Stimulated activated effector memory CD8-positive, alpha-beta T cell treated with anti-CD3 and anti-CD28 coated beads, Interleukin-12 subunit alpha, Interleukin-12 subunit beta, amount 100 ng/mL, for 72 hours (primary cell): ENCODE data around the gene TNRC6A.
"Not testable (repeated sequence)": the region's sequence is repeated elsewhere in the genome, so short reads cannot be mapped to it uniquely, and the experiment has no call there.

Experiments used
- ATAC-seq: fragments of 150-1000 bp; cut with Tn5 transposase; 2 replicates; pipeline ENCODE4 v1.10.0; 2021
- DNase-seq, 2 donors: peaks; one replicate each; pipeline ENCODE4 v3.0.0; 2021 to 2022; ENCODE audit warnings: low spot score in 2 of 2
- H3K27ac Mint-ChIP-seq: one replicate; pipeline ENCODE4 v1.8.0; 2022; ENCODE audit warnings: mild to moderate bottlenecking, mixed read lengths
- H3K36me3 Mint-ChIP-seq: one replicate; pipeline ENCODE4 v1.8.0; 2022; ENCODE audit warnings: mild to moderate bottlenecking, mixed read lengths
- H3K4me1 Mint-ChIP-seq: one replicate; pipeline ENCODE4 v1.8.0; 2022; ENCODE audit warnings: mixed read lengths
- H3K4me3 Mint-ChIP-seq: one replicate; pipeline ENCODE4 v1.8.0; 2022; ENCODE audit warnings: mild to moderate bottlenecking, mixed read lengths
- H3K9me3 Mint-ChIP-seq: one replicate; pipeline ENCODE4 v1.8.0; 2022; ENCODE audit warnings: mixed read lengths

The TNRC6A gene

DNA sequence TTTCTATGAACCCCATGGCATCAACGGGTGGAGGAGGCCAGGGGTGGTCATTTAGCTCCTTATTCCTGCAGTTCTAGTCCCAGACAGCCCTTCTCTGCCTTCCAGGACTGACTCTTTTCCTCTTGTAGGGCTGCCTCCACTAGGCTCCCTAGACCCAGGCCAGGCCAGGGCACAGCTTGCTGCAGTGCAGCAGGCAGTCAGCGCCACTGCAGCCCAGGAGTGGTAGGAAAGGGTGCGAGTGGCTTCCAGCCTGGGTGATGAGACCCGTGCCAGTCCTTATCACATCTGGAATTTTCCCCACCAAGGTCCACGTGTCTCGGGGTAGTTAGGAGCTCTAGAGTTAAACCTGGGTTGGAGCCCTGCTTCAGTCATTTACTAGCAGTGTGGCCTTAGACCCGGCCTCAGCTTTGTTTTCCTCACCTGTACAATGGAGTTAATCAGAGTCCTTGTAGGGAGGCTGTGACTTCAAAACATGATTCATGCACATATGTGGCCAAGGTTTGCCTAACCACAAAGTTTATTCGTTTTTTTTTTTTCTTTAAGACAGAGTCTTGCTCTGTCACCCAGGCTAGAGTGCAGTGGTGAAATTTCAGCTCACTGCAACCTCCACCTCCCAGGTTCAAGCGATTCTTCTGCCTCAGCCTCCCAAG lies 121.0 kb downstream of the TNRC6A start:
- no peak overlapping the region for H3K27ac Mint-ChIP-seq
- peaks cover 8% of the 10 kb centered on the region for H3K36me3 Mint-ChIP-seq
- ATAC-seq: peak; percentile 76

DNA sequence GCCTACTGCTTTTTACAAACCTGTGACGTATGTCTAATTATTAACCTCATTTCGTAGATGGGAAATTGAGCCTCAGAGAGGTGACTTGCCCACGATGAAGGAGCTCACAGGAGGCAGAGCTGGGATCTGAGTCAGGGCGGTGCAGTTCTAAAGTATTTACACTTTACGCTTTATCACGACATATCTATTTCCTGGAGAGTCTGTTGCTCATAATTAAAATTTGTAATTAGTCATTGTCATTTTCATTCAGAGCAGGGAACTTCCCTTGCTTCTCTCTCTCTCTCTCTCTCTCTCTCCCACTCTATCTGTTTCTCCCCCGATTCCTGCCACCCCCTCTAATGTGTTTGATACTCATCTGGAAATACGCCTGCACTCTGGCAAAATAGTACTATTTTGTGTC lies 122.2 kb downstream of the TNRC6A start:
- ATAC-seq (peak; percentile 92), DNase-seq (no peak)
- H3K4me3 Mint-ChIP-seq: peak overlapping the region; percentile 30
- H3K36me3 Mint-ChIP-seq: peaks cover 8% of the 10 kb centered on the region
- H3K27ac Mint-ChIP-seq: peak overlapping the region; percentile 23
- H3K9me3 Mint-ChIP-seq: no peaks in the 10 kb centered on the region
- H3K4me1 Mint-ChIP-seq: peaks cover 17% of the 10 kb centered on the region

More for the DNA sequence above, 121.0 kb downstream of the TNRC6A start:
- H3K4me1 Mint-ChIP-seq: peaks cover 17% of the 10 kb centered on the region
- no peak overlapping the region for H3K4me3 Mint-ChIP-seq
- DNase-seq: peak in 1 of 2 donors; percentile 59
- H3K9me3 Mint-ChIP-seq: no peaks in the 10 kb centered on the region

DNA sequence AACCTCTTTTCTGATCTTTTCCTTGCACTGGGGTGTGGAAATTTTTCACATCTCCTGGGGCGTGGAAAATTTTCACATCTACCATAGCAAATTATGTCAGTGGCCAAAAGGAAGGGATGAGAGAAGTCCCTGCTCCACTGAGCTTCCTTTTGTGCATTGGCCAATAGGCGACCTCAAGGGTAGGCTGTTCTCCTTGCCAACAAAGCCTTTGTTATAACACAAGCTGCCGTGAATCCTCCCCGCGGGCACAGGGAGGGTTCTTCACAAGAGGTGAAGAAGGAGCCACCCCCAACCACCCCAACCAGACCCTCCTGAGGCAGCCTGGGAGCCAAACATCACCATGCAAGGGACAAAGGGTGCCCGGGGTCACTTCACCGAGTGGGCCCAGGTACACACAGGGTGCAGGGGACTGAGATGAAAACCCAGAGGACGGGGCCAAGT lies 122.8 kb downstream of the TNRC6A start:
- Mint-ChIP-seq H3K4me3 (peak overlapping the region; percentile 30), H3K4me1 (peaks cover 17% of the 10 kb centered on the region), H3K36me3 (peaks cover 8% of the 10 kb centered on the region), H3K27ac (peak overlapping the region; percentile 23), H3K9me3 (no peaks in the 10 kb centered on the region)
- ATAC-seq: no peak
- DNase-seq: no peak

DNA sequence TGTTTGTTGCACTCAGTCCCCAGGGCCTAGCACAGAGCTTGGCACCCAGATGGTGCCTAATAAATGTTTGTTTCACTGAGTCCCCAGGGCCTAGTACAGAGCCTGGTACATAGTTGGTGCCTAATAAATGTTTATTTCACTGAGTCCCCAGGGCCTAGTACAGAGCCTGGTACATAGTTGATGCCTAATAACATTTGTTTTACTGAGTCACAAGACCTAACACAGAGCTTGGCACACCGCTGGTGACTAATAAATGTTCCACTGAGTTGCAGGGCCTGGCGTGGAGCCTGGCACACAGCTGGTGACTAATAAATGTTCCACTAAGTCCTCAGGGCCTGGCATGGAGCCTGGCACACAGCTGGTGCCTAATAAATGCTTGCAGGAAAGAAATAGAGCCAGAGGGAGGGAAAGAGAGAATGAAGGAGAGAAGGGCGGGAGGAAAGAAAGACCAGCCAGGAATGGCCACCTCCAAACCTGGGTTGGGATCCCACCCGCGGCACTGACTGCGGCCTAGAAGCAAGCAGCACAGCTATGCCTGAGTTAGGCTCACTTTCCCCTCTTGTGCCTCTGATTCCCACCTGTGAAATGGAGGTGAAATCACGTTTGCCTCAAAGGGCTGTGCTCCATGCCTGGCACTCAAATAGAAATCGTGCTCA lies 123.8 kb downstream of the TNRC6A start:
- DNase-seq (no peak), ATAC-seq (no peak)
- Mint-ChIP-seq H3K27ac (no peak overlapping the region), H3K4me3 (no peak overlapping the region), H3K4me1 (peaks cover 17% of the 10 kb centered on the region), H3K36me3 (peaks cover 8% of the 10 kb centered on the region), H3K9me3 (no peaks in the 10 kb centered on the region)

DNA sequence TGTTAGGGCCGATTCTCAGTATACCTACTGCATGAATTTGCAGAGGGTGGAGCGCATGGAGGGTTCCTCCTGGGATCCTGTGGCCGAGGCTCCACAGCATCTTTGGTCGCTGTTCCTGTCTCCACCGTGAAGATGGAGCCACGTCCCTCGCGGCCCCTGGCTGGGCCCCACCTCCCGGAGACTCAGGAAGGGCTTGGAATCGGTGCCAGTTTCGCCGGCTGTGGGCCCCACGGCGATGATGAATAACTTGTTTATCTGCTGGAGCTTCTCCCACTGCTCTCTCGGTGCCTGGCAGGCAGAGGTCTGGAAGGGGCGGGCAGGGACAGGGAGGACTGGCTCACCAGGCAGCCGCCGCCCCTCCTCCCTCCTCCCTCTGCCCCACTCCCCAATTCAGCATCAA lies 124.4 kb downstream of the TNRC6A start:
- ATAC-seq (no peak), DNase-seq (no peak)
- Mint-ChIP-seq H3K4me1 (peaks cover 21% of the 10 kb centered on the region), H3K36me3 (peaks cover 8% of the 10 kb centered on the region), H3K27ac (no peak overlapping the region), H3K9me3 (no peaks in the 10 kb centered on the region), H3K4me3 (no peak overlapping the region)

DNA sequence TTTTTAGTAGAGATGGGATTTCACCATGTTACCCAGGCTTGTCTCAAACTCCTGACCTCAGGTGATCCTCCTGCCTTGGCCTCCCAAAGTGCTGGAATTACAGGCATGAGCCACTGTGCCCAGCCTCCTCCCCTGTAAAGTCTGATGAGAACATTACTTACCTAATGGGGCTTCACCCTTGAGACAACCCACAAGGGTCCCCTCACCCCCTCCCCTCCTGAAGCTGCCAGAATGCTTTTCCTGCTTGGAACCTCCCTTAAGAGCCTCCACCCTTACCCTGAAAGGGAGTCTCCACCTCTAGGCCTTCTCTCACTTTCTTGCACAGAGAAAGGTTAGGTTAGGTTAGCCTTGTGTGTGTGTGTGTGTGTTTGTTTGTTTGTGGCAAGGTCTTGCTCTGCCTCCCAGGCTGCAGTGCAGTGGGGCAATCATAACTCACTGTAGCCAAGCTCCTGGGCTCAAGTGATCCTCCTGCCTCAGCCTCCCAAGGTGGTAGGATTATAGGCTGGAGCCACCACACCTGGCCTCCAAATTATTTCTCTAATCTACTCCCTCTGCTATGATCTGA lies 125.2 kb downstream of the TNRC6A start:
- no peak for DNase-seq
- Mint-ChIP-seq H3K27ac (no peak overlapping the region), H3K4me1 (peaks cover 21% of the 10 kb centered on the region), H3K36me3 (peaks cover 8% of the 10 kb centered on the region), H3K9me3 (no peaks in the 10 kb centered on the region), H3K4me3 (no peak overlapping the region)
- ATAC-seq: no peak

DNA sequence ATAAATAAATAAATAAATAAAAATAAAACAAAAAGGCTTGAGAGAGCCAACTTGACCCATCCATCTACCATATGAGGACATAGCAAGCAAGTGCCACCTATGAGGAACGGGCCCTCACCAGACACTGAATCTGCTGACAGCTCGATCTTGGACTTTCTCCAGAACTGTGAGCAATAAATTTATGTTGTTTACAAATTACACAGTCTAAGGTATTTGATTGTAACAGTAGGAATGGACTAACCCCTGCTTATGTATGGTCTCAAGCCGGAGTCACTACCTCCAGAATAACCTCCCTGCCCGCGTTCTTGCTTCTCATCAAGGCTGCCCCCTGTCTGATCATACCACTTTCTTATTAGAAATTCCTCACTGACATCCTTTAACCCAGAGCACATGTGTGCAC lies 126.2 kb downstream of the TNRC6A start:
- H3K27ac Mint-ChIP-seq: no peak overlapping the region
- H3K36me3 Mint-ChIP-seq: peaks cover 8% of the 10 kb centered on the region
- no peaks in the 10 kb centered on the region for H3K9me3 Mint-ChIP-seq
- H3K4me1 Mint-ChIP-seq: peaks cover 15% of the 10 kb centered on the region
- DNase-seq (no peak), ATAC-seq (no peak)
- H3K4me3 Mint-ChIP-seq: no peak overlapping the region

DNA sequence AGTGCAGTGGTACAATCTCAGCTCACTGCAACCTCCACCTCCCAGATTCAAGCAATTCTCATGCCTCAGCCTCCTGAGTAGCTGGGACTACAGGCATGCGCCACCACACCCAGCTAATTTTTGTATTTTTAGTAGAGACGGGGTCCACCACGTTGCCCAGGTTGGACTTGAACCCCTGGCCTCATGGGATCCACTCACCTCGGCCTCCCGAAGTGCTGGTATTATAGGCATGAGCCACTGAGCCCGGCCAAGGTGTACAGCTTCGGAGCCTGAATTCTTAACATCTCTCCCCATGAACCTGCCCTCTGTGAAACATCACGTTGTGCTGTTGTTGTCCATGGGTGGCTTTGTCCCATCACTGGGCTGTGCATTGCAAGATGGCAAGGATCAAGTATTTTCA lies 127.4 kb downstream of the TNRC6A start:
- H3K4me1 Mint-ChIP-seq, H3K27ac Mint-ChIP-seq, H3K4me3 Mint-ChIP-seq, H3K36me3 Mint-ChIP-seq, H3K9me3 Mint-ChIP-seq, ATAC-seq, DNase-seq: not testable (repeated sequence)

DNA sequence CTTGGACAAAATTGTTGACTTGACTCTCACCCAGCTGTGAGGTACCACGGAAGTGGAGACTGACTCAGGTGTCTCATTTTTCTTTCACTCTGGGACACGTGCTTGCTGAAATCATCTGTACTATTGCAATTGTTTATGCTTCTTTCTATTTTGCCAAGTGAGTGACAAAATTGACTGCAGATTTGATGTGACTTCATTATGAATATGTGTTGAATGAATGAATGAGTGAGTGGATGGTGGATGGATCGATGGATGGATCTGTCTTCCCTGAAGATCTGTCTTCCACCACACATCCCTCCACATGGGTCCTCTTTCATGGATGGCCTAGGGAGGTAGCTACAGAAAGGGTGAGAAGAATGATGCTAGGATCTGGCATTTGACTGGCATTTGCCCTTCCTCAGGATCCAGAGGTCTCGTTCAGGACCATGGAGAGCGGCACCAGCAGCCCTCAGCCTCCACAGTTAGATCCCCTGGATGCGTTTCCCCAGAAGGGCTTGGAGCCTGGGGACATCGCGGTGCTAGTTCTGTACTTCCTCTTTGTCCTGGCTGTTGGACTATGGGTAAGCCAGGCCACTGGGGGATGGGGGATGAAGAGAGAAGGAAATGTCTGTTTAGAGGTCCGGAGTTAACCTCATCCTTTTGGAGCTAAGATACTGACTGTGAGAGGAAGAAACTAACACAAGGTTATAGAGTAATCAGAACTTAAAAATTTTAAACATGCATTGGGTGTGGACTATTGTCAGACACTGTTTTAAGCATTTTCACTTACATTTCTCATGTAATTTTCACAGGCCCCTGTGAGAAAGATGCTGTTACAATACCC lies 129.0 kb downstream of the TNRC6A start:
- H3K4me1 Mint-ChIP-seq: peaks cover 4% of the 10 kb centered on the region
- peak; percentile 36 to 61 for DNase-seq
- no peak overlapping the region for H3K4me3 Mint-ChIP-seq
- no peak for ATAC-seq
- no peaks in the 10 kb centered on the region for H3K9me3 Mint-ChIP-seq
- no peaks in the 10 kb centered on the region for H3K36me3 Mint-ChIP-seq
- H3K27ac Mint-ChIP-seq: no peak overlapping the region

DNA sequence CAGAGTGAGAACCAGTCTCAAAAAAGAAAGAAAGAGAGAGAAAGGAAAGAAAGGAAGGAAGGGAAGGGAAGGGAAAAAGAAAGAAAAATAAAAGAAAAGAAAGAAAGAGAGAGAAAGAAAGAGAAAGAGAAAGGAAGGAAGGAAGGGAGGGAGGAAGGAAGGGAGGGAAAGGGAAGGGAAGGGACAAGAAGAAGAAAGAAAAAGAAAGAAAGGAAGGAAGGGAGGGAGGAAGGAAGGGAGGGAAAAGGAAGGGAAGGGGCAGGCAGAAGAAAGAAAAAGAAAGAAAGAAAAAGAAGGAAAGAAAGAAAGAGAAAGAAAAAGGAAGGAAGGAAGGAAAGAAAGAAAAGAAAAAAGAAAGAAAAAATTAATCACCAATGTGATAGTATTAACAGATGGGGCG lies 132.0 kb downstream of the TNRC6A start:
- H3K4me3 Mint-ChIP-seq: no peak overlapping the region
- DNase-seq: no peak
- ATAC-seq: no peak
- H3K36me3 Mint-ChIP-seq: no peaks in the 10 kb centered on the region
- H3K27ac Mint-ChIP-seq: no peak overlapping the region
- H3K4me1 Mint-ChIP-seq: peaks cover 4% of the 10 kb centered on the region
- peaks cover 14% of the 10 kb centered on the region for H3K9me3 Mint-ChIP-seq

DNA sequence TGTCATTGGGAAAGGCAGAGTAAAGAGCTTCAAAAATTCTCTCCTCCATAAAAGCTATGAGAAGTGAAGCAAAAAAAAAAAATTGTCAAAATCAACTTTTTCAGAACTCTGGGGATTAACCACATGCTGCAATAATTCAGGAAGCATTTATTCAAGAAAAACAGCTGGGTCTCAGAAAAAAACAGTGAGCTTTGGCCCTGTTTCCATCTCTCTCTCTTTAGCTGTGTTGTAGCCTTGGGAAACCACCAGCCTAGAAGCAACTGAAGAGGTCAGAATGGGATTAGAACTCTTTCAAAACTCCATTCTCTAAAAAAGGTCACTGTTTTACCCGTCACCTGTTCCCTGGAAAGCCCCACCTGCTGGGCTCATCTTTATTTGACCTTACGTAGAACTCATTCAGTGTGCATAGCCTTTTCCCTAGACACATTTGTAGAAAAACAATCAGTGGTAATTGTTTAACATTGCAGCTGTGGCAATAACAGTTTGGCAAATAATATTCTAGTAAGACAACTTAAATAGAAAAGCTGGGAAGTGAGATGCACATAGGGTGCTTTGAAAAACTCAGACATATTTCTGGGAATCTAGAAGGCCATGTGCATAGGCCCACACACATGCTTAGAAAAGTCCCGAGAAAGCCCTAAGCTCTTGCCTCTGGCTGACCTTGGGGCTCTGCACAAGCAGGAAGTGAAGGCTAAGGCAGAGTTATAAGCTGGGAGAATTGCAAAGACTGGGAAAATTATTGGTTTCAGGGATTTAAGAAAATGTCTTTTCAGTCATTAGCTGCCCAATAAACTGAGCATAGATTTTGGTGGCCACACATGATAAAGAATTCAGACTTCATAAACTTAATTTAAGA lies 134.4 kb downstream of the TNRC6A start:
- Mint-ChIP-seq H3K4me3 (no peak overlapping the region), H3K9me3 (peaks cover 14% of the 10 kb centered on the region), H3K27ac (no peak overlapping the region)

DNA sequence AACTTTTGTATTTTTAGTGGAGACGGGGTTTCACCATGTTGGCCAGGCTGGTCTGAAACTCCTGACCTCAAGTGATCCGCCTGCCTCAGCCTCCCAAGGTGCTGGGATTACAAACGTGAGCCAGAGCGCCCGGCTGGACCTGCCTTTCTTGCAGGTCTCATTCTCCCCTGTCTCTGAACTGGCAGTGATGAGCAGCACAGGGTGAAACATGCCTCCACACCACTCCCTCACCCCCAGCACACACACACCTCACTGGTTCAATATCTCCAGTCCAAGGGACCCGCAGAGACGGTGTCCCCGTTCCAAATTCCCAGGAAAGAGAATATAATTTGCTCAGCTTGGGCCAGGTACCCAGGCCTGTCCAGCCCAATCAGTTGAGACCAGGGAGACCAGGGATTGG lies 139.6 kb downstream of the TNRC6A start:
- no peak for ATAC-seq
- peaks cover 6% of the 10 kb centered on the region for H3K36me3 Mint-ChIP-seq
- no peak overlapping the region for H3K4me3 Mint-ChIP-seq
- no peak overlapping the region for H3K27ac Mint-ChIP-seq
- no peak for DNase-seq
- peaks cover 10% of the 10 kb centered on the region for H3K9me3 Mint-ChIP-seq
- no peaks in the 10 kb centered on the region for H3K4me1 Mint-ChIP-seq

More for the DNA sequence above, 134.4 kb downstream of the TNRC6A start:
- DNase-seq (no peak), ATAC-seq (no peak)
- Mint-ChIP-seq H3K4me1 (no peaks in the 10 kb centered on the region), H3K36me3 (no peaks in the 10 kb centered on the region)

DNA sequence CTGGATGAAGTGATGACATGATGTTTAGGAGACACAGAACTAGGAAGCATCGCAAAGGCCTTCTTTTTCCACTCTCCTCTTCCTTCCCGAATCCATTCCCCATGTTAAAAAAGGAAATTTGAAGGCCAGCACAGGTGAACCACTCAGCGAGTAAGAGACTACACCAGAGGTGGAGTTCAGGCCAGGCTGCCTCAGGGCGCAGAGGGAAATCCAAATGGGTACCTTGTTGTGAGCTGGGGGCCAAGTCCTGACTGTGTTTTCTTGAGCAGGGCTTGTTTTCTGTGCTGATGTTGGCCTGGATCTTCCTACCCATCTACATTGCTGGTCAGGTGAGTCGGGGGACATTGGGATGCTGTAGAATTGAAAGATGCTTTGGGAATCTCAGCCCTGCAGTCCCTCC lies 142.4 kb downstream of the TNRC6A start:
- H3K4me3 Mint-ChIP-seq: no peak overlapping the region
- DNase-seq: no peak
- no peaks in the 10 kb centered on the region for H3K4me1 Mint-ChIP-seq
- ATAC-seq: no peak
- peaks cover 6% of the 10 kb centered on the region for H3K36me3 Mint-ChIP-seq
- H3K27ac Mint-ChIP-seq: no peak overlapping the region
- no peaks in the 10 kb centered on the region for H3K9me3 Mint-ChIP-seq

DNA sequence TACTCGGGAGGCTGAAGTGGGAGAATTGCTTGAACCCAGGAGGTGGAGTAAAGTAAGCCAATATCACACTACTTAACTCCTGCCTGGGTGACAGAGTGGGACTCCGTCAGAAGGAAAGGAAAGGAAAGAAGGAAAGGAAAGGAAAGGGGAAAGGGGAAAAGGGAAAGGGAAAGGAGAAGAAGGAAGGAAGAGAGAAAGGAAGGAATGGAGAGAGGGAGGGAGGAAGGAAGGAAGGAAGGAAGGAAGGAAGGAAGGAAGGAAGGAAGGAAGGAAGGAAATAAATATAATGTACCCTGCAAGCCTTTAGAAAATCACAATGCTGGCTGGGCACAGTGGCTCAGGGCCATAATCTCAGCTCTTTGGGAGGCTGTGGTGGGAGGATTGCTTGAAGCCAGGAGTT lies 143.6 kb downstream of the TNRC6A start:
- Mint-ChIP-seq H3K4me1 (no peaks in the 10 kb centered on the region), H3K27ac (no peak overlapping the region), H3K4me3 (no peak overlapping the region), H3K36me3 (peaks cover 6% of the 10 kb centered on the region), H3K9me3 (no peaks in the 10 kb centered on the region)
- no peak for ATAC-seq
- DNase-seq: no peak

DNA sequence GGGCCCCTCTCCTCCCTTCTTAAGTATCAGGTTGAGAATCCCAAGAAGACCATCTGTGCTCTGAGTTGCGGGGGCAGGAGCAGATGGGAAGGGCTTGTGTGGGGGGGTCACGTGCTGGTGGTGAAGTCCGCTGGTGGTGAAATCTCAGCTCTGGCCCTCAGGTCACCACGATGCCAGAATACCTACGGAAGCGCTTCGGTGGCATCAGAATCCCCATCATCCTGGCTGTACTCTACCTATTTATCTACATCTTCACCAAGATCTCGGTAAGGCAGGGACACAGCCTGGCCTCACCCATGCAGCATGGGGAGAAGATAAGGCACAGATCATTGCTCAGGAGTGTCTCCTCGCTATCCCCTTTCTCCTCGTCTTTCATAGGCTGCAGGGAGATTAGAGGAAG lies 146.0 kb downstream of the TNRC6A start:
- no peak overlapping the region for H3K4me3 Mint-ChIP-seq
- ATAC-seq (no peak), DNase-seq (no peak)
- no peak overlapping the region for H3K27ac Mint-ChIP-seq
- no peaks in the 10 kb centered on the region for H3K4me1 Mint-ChIP-seq
- H3K36me3 Mint-ChIP-seq: peaks cover 6% of the 10 kb centered on the region
- H3K9me3 Mint-ChIP-seq: no peaks in the 10 kb centered on the region
